Measurements from ENCODE around the gene ASB6.
A peak's percentile ranks its signal among the peaks of the same experiment; 100 is the strongest.
"Not testable (repeated sequence)": the region's sequence is repeated elsewhere in the genome, so short reads cannot be mapped to it uniquely, and the experiment has no call there.

The ASB6 gene

DNA sequence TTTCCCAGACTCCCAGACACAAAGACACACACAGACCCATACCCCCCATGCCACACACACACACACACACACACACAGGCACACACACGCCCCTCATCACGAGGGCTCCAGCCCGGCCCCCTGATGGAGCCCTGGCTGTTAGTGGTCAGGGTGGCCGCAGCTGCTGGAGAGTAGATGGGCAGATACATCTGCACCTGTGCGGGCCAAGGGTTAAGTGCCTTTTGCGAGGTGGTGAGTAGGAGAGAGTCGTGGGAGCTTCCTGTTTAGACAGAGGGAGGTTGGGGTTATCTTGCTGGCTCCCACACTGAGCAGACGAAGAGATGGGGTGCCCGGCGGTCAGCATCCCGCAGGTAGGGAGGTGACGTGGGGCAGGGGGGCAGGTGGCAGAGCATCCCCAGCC lies 31.7 kb upstream of the ASB6 start:
- H3K4me3 Mint-ChIP-seq: no peak overlapping the region
- DNase-seq (ENCODE audit: low spot score in 2 of 2) (no peak), ATAC-seq (no peak)
- no peaks in the 10 kb centered on the region for H3K9me3 Mint-ChIP-seq
- no peak overlapping the region for H3K27ac Mint-ChIP-seq
- H3K4me1 Mint-ChIP-seq: peaks cover 7% of the 10 kb centered on the region
- no peaks in the 10 kb centered on the region for H3K36me3 Mint-ChIP-seq

DNA sequence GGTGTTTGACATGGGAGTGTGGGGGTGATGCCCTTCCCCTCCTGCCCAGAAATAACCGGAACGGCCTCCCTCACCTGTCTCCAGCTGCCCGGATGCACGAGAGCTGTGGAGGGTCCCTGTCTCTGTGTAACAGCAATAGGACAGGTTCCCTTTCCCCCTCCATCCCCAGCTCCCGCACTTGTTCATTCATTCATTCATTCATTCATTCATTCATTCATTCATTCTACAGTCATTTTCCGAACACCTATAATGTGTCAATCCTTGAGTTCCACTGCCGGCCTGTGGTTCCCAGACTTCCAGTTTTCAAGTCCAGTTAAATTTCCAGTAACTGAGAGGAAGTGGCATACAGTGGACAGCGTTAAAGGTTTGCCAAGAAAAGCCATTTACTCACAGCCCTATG lies 30.8 kb upstream of the ASB6 start:
- Mint-ChIP-seq H3K27ac (no peak overlapping the region), H3K9me3 (no peaks in the 10 kb centered on the region), H3K36me3 (no peaks in the 10 kb centered on the region), H3K4me1 (peaks cover 7% of the 10 kb centered on the region), H3K4me3 (no peak overlapping the region)
- ATAC-seq (no peak), DNase-seq (ENCODE audit: low spot score in 2 of 2) (no peak)

DNA sequence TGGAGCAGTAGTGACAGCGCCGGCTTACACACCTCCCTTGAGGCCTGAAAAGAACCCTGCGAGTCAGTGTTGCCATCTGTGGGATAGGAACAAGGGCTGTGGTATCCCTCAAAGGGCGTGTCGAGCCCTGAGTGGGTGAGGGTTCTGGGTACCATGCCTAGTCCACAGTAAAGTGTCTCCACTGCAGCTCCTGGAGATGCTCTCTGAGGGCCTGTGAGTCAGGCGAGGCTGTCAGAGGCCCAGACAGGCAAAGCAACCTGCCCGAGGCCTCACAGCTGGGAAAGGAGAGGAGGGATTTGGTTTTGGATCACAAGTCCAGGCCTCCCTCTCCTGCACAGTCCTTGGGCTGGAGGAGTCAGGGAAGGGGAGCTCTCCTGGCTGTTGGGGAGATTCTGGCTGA lies 29.6 kb upstream of the ASB6 start:
- Mint-ChIP-seq H3K36me3 (no peaks in the 10 kb centered on the region), H3K27ac (peak overlapping the region; percentile 17), H3K4me1 (peaks cover 7% of the 10 kb centered on the region), H3K9me3 (no peaks in the 10 kb centered on the region), H3K4me3 (no peak overlapping the region)
- ATAC-seq (peak; percentile 69), DNase-seq (ENCODE audit: low spot score in 2 of 2) (no peak)

DNA sequence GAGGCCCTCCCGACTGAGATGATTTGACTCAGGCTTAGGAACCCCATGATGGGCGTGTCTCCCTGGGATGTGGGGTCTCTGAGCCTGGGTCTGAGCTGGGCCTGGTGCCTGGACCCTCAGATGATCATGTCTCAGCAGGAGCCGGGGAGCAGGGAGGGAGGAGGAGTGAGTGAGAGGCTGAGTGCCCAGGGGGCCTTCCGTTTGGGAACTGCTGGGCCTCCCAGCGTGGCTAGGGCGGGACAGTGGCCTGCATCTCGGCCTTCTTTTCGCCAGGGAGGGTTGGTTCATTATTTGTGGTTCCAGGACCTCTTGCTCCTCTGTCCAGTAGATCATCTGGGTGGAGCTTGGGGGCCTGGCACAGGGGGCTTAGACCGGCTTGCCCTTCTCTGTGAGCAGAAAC lies 29.1 kb upstream of the ASB6 start:
- Mint-ChIP-seq H3K4me3 (no peak overlapping the region), H3K36me3 (no peaks in the 10 kb centered on the region), H3K27ac (peak overlapping the region; percentile 17), H3K4me1 (peaks cover 7% of the 10 kb centered on the region), H3K9me3 (no peaks in the 10 kb centered on the region)
- ATAC-seq (no peak), DNase-seq (ENCODE audit: low spot score in 2 of 2) (no peak)

DNA sequence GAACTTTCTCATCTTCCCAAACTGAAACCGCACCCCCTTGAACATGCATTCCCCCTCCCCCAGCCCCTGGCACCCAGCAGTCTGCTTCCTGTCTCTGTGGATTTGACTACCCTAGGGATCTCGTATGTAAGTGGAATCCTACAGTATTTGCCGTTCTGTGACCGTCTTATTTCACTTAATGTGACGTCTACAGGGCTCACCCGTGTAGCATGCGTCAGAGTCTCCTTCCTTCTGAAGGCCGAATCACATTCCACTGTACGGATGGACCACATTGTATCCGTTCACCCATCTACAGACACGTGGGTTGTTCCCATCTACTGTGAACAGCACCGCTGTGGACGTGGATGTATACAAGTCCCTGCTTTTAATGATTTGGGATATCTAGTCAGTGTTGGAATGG lies 28.0 kb upstream of the ASB6 start:
- DNase-seq (ENCODE audit: low spot score in 2 of 2): no peak
- ATAC-seq: no peak
- H3K9me3 Mint-ChIP-seq: no peaks in the 10 kb centered on the region
- no peaks in the 10 kb centered on the region for H3K36me3 Mint-ChIP-seq
- H3K4me3 Mint-ChIP-seq: no peak overlapping the region
- H3K27ac Mint-ChIP-seq: no peak overlapping the region
- H3K4me1 Mint-ChIP-seq: peaks cover 9% of the 10 kb centered on the region

DNA sequence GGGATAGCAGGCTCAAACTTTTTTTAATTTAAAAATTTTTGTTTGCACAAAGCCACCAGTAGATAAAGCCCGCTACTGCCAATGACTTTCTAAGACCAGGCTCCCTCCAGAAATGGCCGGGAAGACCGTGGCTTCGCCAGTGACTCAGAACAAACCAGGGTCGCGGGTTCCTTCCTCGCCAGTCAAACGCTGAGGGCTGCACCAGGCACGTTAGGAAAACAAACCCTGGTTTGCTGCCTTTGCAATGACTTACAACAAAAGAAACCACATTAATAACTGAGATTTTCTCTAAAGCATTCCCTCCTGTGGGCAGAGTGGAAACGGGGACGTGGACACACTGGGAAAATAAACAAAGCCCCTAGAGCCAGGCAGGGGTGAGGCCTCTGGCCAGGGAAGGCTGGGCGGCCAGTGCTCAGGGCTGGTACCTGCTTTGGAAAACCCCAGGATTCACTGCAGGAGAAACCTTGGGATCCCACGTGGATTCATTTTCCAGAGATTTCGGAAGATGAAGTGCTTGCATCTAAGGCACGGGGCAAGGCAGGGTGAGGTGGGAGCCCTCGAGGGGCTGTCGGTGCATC lies 27.3 kb upstream of the ASB6 start:
- Mint-ChIP-seq H3K4me1 (peaks cover 12% of the 10 kb centered on the region), H3K9me3 (no peaks in the 10 kb centered on the region), H3K27ac (no peak overlapping the region), H3K36me3 (no peaks in the 10 kb centered on the region), H3K4me3 (no peak overlapping the region)
- ATAC-seq: no peak
- no peak for DNase-seq (ENCODE audit: low spot score in 2 of 2)

DNA sequence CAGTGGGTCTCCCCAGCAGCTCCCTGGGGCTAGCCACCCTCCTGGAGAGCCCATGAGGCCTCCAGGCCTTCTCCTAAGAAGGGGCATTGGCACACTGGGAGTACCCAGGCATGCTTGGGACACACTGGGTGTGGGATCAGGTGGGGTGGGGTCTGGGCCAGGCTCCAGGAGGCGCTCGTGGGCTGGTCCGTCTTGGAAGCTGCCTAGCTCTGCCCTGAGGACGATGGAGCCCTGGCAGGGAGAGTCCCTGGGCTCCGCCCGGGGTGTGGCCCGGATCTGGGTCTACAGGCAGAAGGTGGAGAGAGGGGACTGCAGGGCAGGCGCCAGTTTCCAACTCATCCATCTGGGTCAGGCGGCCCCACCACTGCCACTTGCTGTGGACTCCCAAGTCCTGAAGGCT lies 25.9 kb upstream of the ASB6 start:
- no peaks in the 10 kb centered on the region for H3K9me3 Mint-ChIP-seq
- DNase-seq (ENCODE audit: low spot score in 2 of 2): no peak
- no peaks in the 10 kb centered on the region for H3K36me3 Mint-ChIP-seq
- no peak for ATAC-seq
- H3K4me1 Mint-ChIP-seq: peaks cover 12% of the 10 kb centered on the region
- no peak overlapping the region for H3K4me3 Mint-ChIP-seq
- H3K27ac Mint-ChIP-seq: no peak overlapping the region

DNA sequence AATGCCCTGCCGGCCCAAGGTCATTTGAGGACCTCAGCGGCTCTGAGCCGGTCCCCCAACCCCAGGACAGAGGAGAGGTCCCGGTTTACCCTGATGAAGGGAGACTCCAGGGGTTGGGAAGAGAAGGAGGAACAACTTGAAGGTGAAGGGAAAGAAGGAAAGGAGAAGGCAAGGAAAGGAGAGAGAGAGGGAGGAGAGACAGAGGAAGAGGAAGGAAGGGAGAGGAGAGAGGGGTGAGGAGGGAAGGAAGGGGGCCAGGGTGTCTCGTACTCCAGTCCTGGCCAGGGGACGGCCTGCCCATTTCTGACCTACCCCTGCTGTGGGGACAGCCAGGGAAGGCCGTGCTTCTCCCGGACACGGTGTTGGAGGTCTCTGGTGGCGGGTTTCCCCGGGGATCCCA lies 25.4 kb upstream of the ASB6 start:
- Mint-ChIP-seq H3K27ac (no peak overlapping the region), H3K4me3 (no peak overlapping the region)

DNA sequence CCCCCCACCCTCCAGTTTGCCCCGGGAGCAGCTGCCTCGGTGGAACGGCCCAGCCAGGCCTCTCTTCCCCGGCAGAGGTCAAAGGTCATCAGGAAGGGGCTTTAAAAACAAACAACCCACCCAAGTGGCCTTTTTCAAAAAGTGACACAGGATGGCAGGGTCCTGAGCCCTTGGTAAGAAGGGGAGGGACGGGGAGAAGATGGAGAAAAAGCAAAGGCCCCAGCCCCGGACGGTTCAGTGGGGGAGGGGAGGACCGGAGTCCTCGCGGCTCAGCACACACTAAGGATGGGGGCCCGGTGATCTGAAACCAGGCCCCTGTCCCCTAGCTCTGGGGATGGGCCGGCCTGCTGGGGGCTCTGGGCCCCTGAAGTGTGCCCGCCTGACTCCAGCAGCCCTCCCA lies 24.6 kb upstream of the ASB6 start:
- ATAC-seq (no peak), DNase-seq (ENCODE audit: low spot score in 2 of 2) (no peak)
- Mint-ChIP-seq H3K36me3 (no peaks in the 10 kb centered on the region), H3K4me3 (no peak overlapping the region), H3K27ac (no peak overlapping the region), H3K9me3 (no peaks in the 10 kb centered on the region), H3K4me1 (peaks cover 8% of the 10 kb centered on the region)

More for the DNA sequence above, 25.4 kb upstream of the ASB6 start:
- no peak for DNase-seq (ENCODE audit: low spot score in 2 of 2)
- H3K36me3 Mint-ChIP-seq: no peaks in the 10 kb centered on the region
- H3K9me3 Mint-ChIP-seq: no peaks in the 10 kb centered on the region
- ATAC-seq: no peak
- peaks cover 12% of the 10 kb centered on the region for H3K4me1 Mint-ChIP-seq

DNA sequence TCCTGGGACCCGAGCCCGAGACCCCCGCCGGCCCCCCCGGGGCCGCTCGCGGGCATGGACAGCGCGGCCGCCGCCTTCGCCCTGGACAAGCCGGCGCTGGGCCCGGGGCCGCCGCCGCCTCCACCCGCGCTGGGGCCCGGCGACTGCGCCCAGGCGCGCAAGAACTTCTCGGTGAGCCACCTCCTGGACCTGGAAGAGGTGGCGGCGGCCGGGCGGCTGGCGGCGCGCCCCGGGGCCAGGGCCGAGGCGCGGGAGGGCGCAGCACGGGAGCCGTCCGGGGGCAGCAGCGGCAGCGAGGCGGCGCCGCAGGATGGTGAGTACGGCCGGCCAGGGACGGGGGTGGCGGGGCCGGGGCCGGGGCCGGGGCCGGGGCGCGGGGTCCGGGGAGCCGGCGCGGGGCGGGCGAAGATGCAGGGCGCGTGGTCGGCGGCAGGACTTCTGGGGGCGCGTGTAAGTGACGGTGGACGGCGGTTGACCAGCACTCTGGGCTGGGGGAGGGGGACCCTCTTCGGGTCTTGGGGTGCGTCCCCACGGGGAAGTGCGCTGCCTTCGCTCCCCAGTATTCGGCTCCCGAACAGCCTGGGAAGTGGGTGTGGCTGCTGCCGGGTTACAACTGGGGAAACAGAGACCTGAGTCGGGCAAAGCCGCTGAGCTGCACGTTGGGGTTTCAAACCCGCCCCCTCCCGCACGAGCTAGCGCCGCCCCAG lies 24.0 kb upstream of the ASB6 start:
- peak; percentile 26 for ATAC-seq
- Mint-ChIP-seq H3K36me3 (no peaks in the 10 kb centered on the region), H3K4me1 (peaks cover 6% of the 10 kb centered on the region), H3K9me3 (no peaks in the 10 kb centered on the region), H3K27ac (no peak overlapping the region), H3K4me3 (peak overlapping the region; percentile 70)
- no peak for DNase-seq (ENCODE audit: low spot score in 2 of 2)

DNA sequence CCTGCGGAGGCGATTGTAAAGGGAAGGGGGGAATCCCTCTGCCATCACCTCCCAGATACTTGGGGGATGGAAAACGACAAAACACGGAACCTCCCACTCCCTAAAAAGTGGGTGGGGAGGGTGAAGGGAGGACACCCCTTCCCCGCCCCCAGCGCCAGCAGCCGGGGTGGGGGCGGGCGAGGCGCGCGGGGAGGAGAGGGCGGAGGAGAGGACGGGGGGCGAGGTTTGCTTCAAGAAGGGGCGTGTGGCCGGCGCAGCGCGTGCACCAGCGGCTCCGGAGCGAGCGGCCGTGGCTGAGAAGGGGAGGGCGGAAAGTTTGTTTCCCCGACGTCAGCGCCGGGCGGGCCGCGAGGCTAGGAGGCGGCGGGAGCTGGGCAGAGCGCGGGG lies 23.4 kb upstream of the ASB6 start, which contains the start of gene PRRX2:
Gene PRRX2 (plus strand): TSS at position 259 of the 387 bp plus-strand sequence. CDS start 221 bp downstream, outside the sequence.
- no peaks in the 10 kb centered on the region for H3K36me3 Mint-ChIP-seq
- ATAC-seq (peak; percentile 72), DNase-seq (ENCODE audit: low spot score in 2 of 2) (no peak)
- H3K27ac Mint-ChIP-seq: peak within 1 kb of the TSS; percentile 52
- peak within 1 kb of the TSS; percentile 70 for H3K4me3 Mint-ChIP-seq
- H3K9me3 Mint-ChIP-seq: no peaks in the 10 kb centered on the region
- H3K4me1 Mint-ChIP-seq: peaks cover 6% of the 10 kb centered on the region

DNA sequence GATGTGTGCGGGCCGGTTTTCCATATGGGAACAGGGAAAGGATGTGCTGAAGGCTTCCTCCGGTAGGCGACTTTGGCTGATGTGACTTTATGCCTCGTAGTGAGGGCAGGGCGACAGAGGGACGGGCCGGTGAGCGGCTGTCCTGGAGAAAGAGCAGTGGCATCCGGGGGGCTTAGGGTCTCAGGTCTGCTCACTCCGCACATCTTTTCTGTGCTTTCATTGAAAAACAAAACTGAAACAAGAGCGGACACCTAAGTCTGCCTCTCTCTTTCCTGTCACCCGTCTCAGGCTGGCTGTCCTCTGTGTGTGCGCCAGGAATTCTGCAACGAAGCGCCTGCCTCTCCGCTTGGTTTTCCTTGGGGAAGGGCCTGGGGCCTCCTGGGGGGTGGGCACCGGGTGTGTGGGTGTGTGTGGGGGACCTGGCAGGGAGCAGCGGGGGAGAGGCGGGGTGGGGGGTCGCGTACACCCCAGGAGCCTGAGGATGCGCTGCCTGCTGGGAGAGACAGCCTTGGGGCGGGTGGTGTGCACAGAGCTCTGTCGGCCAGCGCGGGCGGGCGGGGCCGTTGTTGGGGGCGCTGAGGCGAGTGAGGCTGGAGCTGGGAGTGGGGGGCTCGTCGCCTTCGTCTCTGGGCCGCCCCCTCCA lies 22.9 kb upstream of the ASB6 start:
- peak overlapping the region; percentile 52 for H3K27ac Mint-ChIP-seq
- no peaks in the 10 kb centered on the region for H3K9me3 Mint-ChIP-seq
- peak; percentile 48 for ATAC-seq
- peaks cover 6% of the 10 kb centered on the region for H3K4me1 Mint-ChIP-seq
- DNase-seq (ENCODE audit: low spot score in 2 of 2): no peak
- peak overlapping the region; percentile 70 for H3K4me3 Mint-ChIP-seq
- H3K36me3 Mint-ChIP-seq: no peaks in the 10 kb centered on the region

DNA sequence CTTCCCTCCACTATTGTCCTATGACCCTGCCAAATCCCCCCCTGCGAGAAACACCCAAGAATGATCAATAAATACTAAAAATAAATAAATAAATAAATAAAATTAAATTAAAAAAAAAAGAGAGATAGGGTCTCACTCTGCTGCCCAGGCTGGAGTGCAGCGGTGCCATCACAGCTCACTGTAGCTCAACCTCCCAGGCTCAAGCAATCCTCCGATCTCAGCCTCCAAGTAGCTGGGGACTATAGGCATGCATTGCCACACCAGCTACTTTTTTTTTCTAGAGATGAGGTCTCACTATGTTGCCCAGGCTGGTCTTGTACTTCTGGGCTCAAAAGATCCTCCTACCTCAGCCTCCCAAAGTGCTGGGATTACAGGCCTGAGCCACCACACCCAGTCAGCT lies 20.3 kb upstream of the ASB6 start:
- not testable (repeated sequence) for H3K9me3 Mint-ChIP-seq; H3K4me3 Mint-ChIP-seq; H3K4me1 Mint-ChIP-seq; H3K36me3 Mint-ChIP-seq; H3K27ac Mint-ChIP-seq; ATAC-seq; DNase-seq (ENCODE audit: low spot score in 2 of 2)

DNA sequence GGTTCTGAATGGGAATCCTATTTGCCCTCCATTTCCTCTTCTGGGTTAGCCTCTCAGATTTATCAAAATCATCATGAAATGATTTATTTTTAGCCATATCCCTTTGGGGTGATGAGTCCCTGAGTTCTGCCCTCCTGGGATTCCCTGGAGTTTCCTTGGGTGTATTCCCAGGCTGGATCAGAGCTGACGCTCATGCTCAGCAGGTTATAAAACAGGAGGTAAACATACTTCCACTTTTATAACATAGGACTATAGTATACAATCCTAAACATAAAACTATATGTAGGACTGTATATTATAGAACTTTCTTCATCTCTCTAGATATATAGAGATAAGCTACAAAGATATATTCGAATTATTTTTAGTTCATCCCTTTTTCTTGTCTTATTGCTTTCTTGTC lies 19.1 kb upstream of the ASB6 start:
- no peak overlapping the region for H3K27ac Mint-ChIP-seq
- DNase-seq (ENCODE audit: low spot score in 2 of 2) (no peak), ATAC-seq (no peak)
- no peaks in the 10 kb centered on the region for H3K36me3 Mint-ChIP-seq
- H3K9me3 Mint-ChIP-seq: no peaks in the 10 kb centered on the region
- no peak overlapping the region for H3K4me3 Mint-ChIP-seq
- peaks cover 8% of the 10 kb centered on the region for H3K4me1 Mint-ChIP-seq

DNA sequence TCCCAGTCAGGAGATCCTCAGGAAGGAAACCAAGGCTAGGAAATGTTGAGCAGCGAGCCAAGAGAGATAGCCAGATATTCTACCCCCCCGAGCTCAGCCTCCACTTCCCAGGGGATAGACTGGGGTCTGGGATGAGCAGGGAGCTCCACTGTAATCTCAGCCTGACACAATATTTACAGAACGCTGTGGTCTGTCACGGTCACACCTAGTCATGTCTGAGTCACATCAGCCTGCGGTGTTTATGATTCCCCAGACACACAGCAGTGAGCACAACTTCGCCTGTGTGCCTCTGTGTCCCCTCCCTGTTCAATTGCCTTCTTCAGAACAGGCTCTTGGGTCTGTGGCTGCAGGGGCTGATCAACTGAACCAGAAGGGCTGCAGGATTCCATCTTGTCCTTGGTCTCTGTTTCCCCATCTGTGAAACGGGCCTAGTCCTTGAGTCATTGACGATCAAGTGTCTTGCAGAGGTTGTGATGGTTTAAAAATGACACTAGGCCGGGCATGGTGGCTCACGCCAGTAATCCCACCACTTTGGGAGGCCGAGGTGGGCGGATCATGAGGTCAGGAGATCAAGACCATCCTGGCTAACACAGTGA lies 14.9 kb upstream of the ASB6 start:
- no peak overlapping the region for H3K4me3 Mint-ChIP-seq
- peaks cover 5% of the 10 kb centered on the region for H3K4me1 Mint-ChIP-seq
- DNase-seq (ENCODE audit: low spot score in 2 of 2) (no peak), ATAC-seq (peak; percentile 96)
- H3K9me3 Mint-ChIP-seq: no peaks in the 10 kb centered on the region
- no peaks in the 10 kb centered on the region for H3K36me3 Mint-ChIP-seq
- H3K27ac Mint-ChIP-seq: no peak overlapping the region

DNA sequence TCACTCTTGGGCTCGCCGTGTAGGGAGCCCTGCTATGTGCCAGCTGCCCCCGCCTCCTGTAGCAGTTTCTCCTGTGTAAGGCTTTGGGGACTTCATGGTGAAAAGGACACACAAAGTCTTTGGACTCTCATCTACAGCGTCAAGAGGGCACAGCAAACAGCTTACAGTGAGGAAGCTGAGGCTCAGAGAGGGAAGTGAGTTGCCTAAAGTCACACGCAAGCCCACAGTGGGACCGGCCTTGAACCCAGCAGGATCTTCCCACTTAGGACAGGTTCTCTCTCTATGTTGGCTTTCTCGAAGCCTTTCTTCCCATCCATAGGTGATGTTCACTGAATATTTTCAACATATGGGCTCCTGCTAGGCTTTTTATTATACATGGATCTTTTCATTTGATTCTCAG lies 13.7 kb upstream of the ASB6 start:
- no peak overlapping the region for H3K27ac Mint-ChIP-seq
- no peaks in the 10 kb centered on the region for H3K36me3 Mint-ChIP-seq
- ATAC-seq: no peak
- peaks cover 5% of the 10 kb centered on the region for H3K4me1 Mint-ChIP-seq
- no peak for DNase-seq (ENCODE audit: low spot score in 2 of 2)
- no peaks in the 10 kb centered on the region for H3K9me3 Mint-ChIP-seq
- H3K4me3 Mint-ChIP-seq: no peak overlapping the region

Data from stimulated activated effector memory CD8-positive, alpha-beta T cell treated with anti-CD3 and anti-CD28 coated beads, Interleukin-12 subunit alpha, Interleukin-12 subunit beta, amount 100 ng/mL, for 72 hours (primary cell).